Measurements from ENCODE around the gene ARHGAP42.
"Not testable (repeated sequence)": the region's sequence is repeated elsewhere in the genome, so short reads cannot be mapped to it uniquely, and the experiment has no call there.

ARHGAP42 gene

DNA sequence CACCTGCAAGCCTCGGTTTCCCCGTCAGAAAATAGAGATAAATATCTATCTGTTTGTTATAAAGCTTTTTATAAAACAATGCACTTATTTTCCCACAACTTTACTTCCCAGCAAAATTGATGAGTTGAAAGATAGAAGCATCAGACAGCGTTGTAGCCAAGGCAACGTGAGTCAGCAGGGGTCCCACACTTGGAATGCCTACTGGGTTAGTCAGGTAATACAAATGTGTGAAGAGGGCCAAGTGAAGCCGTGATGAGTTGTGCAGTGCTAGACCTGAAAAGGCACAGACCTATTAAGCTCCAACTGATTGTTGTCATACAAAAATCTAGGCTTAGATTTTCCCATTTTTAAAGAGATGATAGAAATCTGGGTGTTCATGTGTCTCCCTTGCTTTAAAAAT lies 323.8 kb downstream of the ARHGAP42 start:
- no peaks in the 10 kb centered on the region for H3K9me3 ChIP-seq
- no peaks in the 10 kb centered on the region for H3K36me3 ChIP-seq
- no peaks in the 10 kb centered on the region for H3K4me1 ChIP-seq (ENCODE audit: control insufficient read depth in 1 of 2, insufficient read depth in 1 of 2, low read depth in 1 of 2, low read length in 1 of 2)
- TF ChIP-seq, protein P1, sequence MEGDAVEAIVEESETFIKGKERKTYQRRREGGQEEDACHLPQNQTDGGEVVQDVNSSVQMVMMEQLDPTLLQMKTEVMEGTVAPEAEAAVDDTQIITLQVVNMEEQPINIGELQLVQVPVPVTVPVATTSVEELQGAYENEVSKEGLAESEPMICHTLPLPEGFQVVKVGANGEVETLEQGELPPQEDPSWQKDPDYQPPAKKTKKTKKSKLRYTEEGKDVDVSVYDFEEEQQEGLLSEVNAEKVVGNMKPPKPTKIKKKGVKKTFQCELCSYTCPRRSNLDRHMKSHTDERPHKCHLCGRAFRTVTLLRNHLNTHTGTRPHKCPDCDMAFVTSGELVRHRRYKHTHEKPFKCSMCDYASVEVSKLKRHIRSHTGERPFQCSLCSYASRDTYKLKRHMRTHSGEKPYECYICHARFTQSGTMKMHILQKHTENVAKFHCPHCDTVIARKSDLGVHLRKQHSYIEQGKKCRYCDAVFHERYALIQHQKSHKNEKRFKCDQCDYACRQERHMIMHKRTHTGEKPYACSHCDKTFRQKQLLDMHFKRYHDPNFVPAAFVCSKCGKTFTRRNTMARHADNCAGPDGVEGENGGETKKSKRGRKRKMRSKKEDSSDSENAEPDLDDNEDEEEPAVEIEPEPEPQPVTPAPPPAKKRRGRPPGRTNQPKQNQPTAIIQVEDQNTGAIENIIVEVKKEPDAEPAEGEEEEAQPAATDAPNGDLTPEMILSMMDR (IDR thresholded peaks at IDR 0.05) = no peak
- no peak overlapping the region for H3K27ac ChIP-seq
- H3K27me3 ChIP-seq = no peaks in the 10 kb centered on the region
- no peak overlapping the region for H3K4me3 ChIP-seq (ENCODE audit: low read depth in 1 of 2, low read length in 1 of 2)

- Histone ChIP-seq H3K9me3 (no peaks in the 10 kb centered on the region), H3K4me3 (ENCODE audit: low read depth in 1 of 2, low read length in 1 of 2) (no peak overlapping the region), H3K27me3 (no peaks in the 10 kb centered on the region), H3K36me3 (no peaks in the 10 kb centered on the region), H3K4me1 (ENCODE audit: control insufficient read depth in 1 of 2, insufficient read depth in 1 of 2, low read depth in 1 of 2, low read length in 1 of 2) (no peaks in the 10 kb centered on the region), H3K27ac (no peak overlapping the region)
- TF ChIP-seq, protein P1 (IDR thresholded peaks at IDR 0.05) = no peak
Observed at GRCh38 chr11:101011881-101012280, 324.8 kb downstream of the ARHGAP42 start.

GRCh38 chr11:101013702-101014101 lies 326.6 kb downstream of the ARHGAP42 start:
- H3K27ac ChIP-seq; H3K36me3 ChIP-seq; H3K9me3 ChIP-seq; H3K4me1 ChIP-seq (ENCODE audit: control insufficient read depth in 1 of 2, insufficient read depth in 1 of 2, low read depth in 1 of 2, low read length in 1 of 2); H3K27me3 ChIP-seq; H3K4me3 ChIP-seq (ENCODE audit: low read depth in 1 of 2, low read length in 1 of 2): not testable (repeated sequence)

GRCh38 chr11:101014600-101015285 lies 327.7 kb downstream of the ARHGAP42 start:
- Histone ChIP-seq H3K4me3 (ENCODE audit: low read depth in 1 of 2, low read length in 1 of 2) (no peak overlapping the region), H3K9me3 (no peaks in the 10 kb centered on the region), H3K4me1 (ENCODE audit: control insufficient read depth in 1 of 2, insufficient read depth in 1 of 2, low read depth in 1 of 2, low read length in 1 of 2) (no peaks in the 10 kb centered on the region), H3K36me3 (no peaks in the 10 kb centered on the region), H3K27ac (no peak overlapping the region), H3K27me3 (no peaks in the 10 kb centered on the region)
- TF ChIP-seq, protein P1 (IDR thresholded peaks at IDR 0.05) = no peak

DNA sequence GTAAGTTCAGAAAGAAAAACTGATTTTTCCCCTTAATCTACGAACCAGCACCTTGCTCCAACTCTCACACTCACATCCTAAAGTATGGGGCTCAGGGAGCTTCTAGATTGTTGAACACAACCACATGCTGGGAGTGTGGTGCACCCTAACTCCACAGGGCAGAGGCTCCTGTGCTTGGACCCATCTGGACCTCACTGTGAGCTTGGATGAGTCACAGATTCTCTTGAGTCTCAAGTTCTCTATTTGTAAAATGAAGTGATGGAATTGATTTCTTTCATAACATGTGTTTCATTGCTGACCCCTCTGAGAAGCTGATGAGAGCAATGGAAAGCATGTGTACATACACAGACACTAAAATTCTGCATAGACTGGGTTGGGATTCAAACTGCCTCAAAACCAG lies 332.8 kb downstream of the ARHGAP42 start:
- TF ChIP-seq, protein P1 (IDR thresholded peaks at IDR 0.05) = no peak
- Histone ChIP-seq H3K4me3 (ENCODE audit: low read depth in 1 of 2, low read length in 1 of 2) (no peak overlapping the region), H3K36me3 (no peaks in the 10 kb centered on the region), H3K9me3 (no peaks in the 10 kb centered on the region), H3K27me3 (no peaks in the 10 kb centered on the region), H3K27ac (no peak overlapping the region), H3K4me1 (ENCODE audit: control insufficient read depth in 1 of 2, insufficient read depth in 1 of 2, low read depth in 1 of 2, low read length in 1 of 2) (no peaks in the 10 kb centered on the region)

DNA sequence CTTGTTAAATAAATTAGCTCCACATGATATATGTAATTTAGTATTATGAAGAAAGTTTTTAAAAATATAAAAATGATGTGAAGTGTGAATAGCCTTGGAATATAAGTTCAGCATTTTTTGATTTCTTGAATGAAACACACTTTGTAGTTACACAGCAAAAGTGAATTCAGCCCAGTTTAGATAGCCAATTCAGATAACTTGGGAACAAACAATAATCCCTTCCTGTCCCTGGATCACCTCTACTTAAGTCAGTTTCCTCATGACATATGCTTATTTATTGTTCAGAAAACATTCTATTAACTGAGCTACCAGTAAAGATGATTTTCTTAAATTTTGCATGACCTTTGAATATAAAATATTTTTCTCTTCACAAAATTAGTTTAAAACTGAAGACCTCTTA lies 335.2 kb downstream of the ARHGAP42 start:
- H3K4me3 ChIP-seq (ENCODE audit: low read depth in 1 of 2, low read length in 1 of 2) = no peak overlapping the region
- no peaks in the 10 kb centered on the region for H3K36me3 ChIP-seq
- TF ChIP-seq, protein P1 (IDR thresholded peaks at IDR 0.05) = no peak
- no peaks in the 10 kb centered on the region for H3K27me3 ChIP-seq
- no peaks in the 10 kb centered on the region for H3K9me3 ChIP-seq
- H3K27ac ChIP-seq = no peak overlapping the region
- no peaks in the 10 kb centered on the region for H3K4me1 ChIP-seq (ENCODE audit: control insufficient read depth in 1 of 2, insufficient read depth in 1 of 2, low read depth in 1 of 2, low read length in 1 of 2)

Data from neutrophil (primary cell).